ENCODE results near the gene CFAP47.

The CFAP47 gene

GRCh38 chrX:35919536-35920309, at the start of gene CFAP47:
TSS of gene CFAP47 (plus strand) at chrX:35919734. CDS start at chrX:35919800, 66 bp downstream.
- Histone ChIP-seq H3K27ac (ENCODE audit: low read depth, low read length) (no peak within 1 kb of the TSS), H3K4me2 (ENCODE audit: low read depth, low read length, poor library complexity, severe bottlenecking) (no peak within 1 kb of the TSS), H3K9me3 (ENCODE audit: insufficient read depth, low read length) (no peaks in the 10 kb centered on the region), H3K9ac (ENCODE audit: low read length) (no peak within 1 kb of the TSS), H3F3A (ENCODE audit: insufficient read depth) (no peaks in the 10 kb centered on the region), H4K20me1 (ENCODE audit: low read depth, low read length) (no peaks in the 10 kb centered on the region), H3K27me3 (ENCODE audit: low read length) (no peaks in the 10 kb centered on the region), H3K4me3 (ENCODE audit: insufficient read depth, low read length, poor library complexity, severe bottlenecking) (no peak within 1 kb of the TSS), H2AFZ (ENCODE audit: low read depth, low read length, severe bottlenecking) (no peak within 1 kb of the TSS), H3K36me3 (ENCODE audit: low read length) (no peaks in the 10 kb centered on the region), H3K79me2 (ENCODE audit: insufficient read depth, low read length) (no peaks in the 10 kb centered on the region), H3K9me2 (replicated peaks; ENCODE audit: insufficient read depth, low read length) (no peaks in the 10 kb centered on the region)
- TF ChIP-seq CTCF (IDR thresholded peaks at IDR 0.05; ENCODE audit: insufficient read depth, low read length, poor library complexity, severe bottlenecking) (no peak), EZH2phosphoT487 (conservative IDR thresholded peaks at IDR 0.05; ENCODE audit: low read length) (no peak)

GRCh38 chrX:35880601-35881000, 38.9 kb upstream of the CFAP47 start:
- no peak for TF ChIP-seq EZH2phosphoT487 (conservative IDR thresholded peaks at IDR 0.05; ENCODE audit: low read length)
- TF ChIP-seq CTCF (IDR thresholded peaks at IDR 0.05; ENCODE audit: insufficient read depth, low read length, poor library complexity, severe bottlenecking) = no peak
- Histone ChIP-seq H3K4me2 (ENCODE audit: low read depth, low read length, poor library complexity, severe bottlenecking) (no peak overlapping the region), H3K27ac (ENCODE audit: low read depth, low read length) (no peak overlapping the region), H3K9me2 (replicated peaks; ENCODE audit: insufficient read depth, low read length) (no peaks in the 10 kb centered on the region), H3K9me3 (ENCODE audit: insufficient read depth, low read length) (no peaks in the 10 kb centered on the region), H3K79me2 (ENCODE audit: insufficient read depth, low read length) (no peaks in the 10 kb centered on the region), H3F3A (ENCODE audit: insufficient read depth) (no peaks in the 10 kb centered on the region), H2AFZ (ENCODE audit: low read depth, low read length, severe bottlenecking) (no peak overlapping the region), H3K4me3 (ENCODE audit: insufficient read depth, low read length, poor library complexity, severe bottlenecking) (no peak overlapping the region), H3K27me3 (ENCODE audit: low read length) (no peaks in the 10 kb centered on the region), H3K36me3 (ENCODE audit: low read length) (no peaks in the 10 kb centered on the region), H4K20me1 (ENCODE audit: low read depth, low read length) (no peaks in the 10 kb centered on the region), H3K9ac (ENCODE audit: low read length) (no peak overlapping the region)

GRCh38 chrX:35886135-35886534, 33.4 kb upstream of the CFAP47 start:
- no peaks in the 10 kb centered on the region for H4K20me1 ChIP-seq (ENCODE audit: low read depth, low read length)
- no peaks in the 10 kb centered on the region for H3K36me3 ChIP-seq (ENCODE audit: low read length)
- no peaks in the 10 kb centered on the region for H3K27me3 ChIP-seq (ENCODE audit: low read length)
- H3K4me2 ChIP-seq (ENCODE audit: low read depth, low read length, poor library complexity, severe bottlenecking) = no peak overlapping the region
- H3F3A ChIP-seq (ENCODE audit: insufficient read depth) = no peaks in the 10 kb centered on the region
- no peak overlapping the region for H3K4me3 ChIP-seq (ENCODE audit: insufficient read depth, low read length, poor library complexity, severe bottlenecking)
- no peaks in the 10 kb centered on the region for H3K79me2 ChIP-seq (ENCODE audit: insufficient read depth, low read length)
- no peak overlapping the region for H3K27ac ChIP-seq (ENCODE audit: low read depth, low read length)
- TF ChIP-seq EZH2phosphoT487 (conservative IDR thresholded peaks at IDR 0.05; ENCODE audit: low read length) (no peak), CTCF (IDR thresholded peaks at IDR 0.05; ENCODE audit: insufficient read depth, low read length, poor library complexity, severe bottlenecking) (no peak)
- no peaks in the 10 kb centered on the region for H3K9me2 ChIP-seq (replicated peaks; ENCODE audit: insufficient read depth, low read length)
- no peak overlapping the region for H2AFZ ChIP-seq (ENCODE audit: low read depth, low read length, severe bottlenecking)
- no peaks in the 10 kb centered on the region for H3K9me3 ChIP-seq (ENCODE audit: insufficient read depth, low read length)
- H3K9ac ChIP-seq (ENCODE audit: low read length) = no peak overlapping the region

Measured in SU-DHL-6 (cell line).